Measurements from ENCODE around the gene CUZD1. TPM values are rescaled to one million over a fixed set of nuclear protein-coding genes. Genes with fewer than 3 reads are reported as not detected.

Gene CUZD1
- total RNA-seq = 0.85 TPM in 1 of 2 replicates, not detected in the other

GRCh38 chr10:122845783-122846332 is at the start of gene CUZD1:
Gene CUZD1, minus strand, starts transcription at chr10:122845857. Its CDS starts 14 bp downstream, at chr10:122845843.

GRCh38 chr10:122879339-122880273 is 33.9 kb upstream of the CUZD1 start, which contains the start of gene FAM24B:
Gene FAM24B, minus strand, starts transcription at chr10:122879581. Its CDS starts 29,066 bp downstream, at chr10:122850515.

Other genes starting within 250 kb of the CUZD1 start
- not detected in 2 replicates for gene C10orf120, start 146.0 kb downstream of the CUZD1 start, total RNA-seq
- 0.68 and 3.2 TPM in 2 replicates for gene FAM24B, start 33.7 kb upstream of the CUZD1 start, total RNA-seq
- gene FAM24A, start 64.8 kb upstream of the CUZD1 start, total RNA-seq = not detected in 2 replicates
- 3.7 and 9.5 TPM in 2 replicates for gene C10orf88, start 108.4 kb upstream of the CUZD1 start, total RNA-seq
- gene PSTK, start 134.5 kb upstream of the CUZD1 start, total RNA-seq = 5.6 and 5.8 TPM in 2 replicates
- 1.4 and 1.5 TPM in 2 replicates for gene IKZF5, start 162.9 kb upstream of the CUZD1 start, total RNA-seq
- 3.4 and 6.2 TPM in 2 replicates for gene ACADSB, start 163.1 kb upstream of the CUZD1 start, total RNA-seq

Data from pericardium fibroblast (primary cell).